Measurements from ENCODE around the gene METTL14.

DNA sequence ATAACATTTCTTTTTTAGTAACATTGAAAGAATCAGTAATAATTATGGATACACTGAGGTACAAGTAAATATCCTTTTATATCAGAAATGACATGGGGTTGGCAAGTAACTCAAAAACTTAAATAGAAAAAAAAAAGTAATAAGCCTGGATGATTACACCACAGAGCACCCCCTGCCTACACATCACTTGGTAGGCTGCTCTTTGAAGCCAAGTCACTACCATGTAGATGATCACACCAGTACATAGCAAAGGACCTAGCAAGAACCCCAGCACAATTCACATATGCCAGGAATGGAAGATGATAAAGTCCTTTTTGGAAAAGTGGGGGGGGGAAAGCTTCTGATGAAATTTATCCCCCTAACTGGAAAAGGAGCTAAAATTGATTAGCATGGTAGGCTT lies 56.9 kb downstream of the METTL14 start:
- TF ChIP-seq, protein P1, sequence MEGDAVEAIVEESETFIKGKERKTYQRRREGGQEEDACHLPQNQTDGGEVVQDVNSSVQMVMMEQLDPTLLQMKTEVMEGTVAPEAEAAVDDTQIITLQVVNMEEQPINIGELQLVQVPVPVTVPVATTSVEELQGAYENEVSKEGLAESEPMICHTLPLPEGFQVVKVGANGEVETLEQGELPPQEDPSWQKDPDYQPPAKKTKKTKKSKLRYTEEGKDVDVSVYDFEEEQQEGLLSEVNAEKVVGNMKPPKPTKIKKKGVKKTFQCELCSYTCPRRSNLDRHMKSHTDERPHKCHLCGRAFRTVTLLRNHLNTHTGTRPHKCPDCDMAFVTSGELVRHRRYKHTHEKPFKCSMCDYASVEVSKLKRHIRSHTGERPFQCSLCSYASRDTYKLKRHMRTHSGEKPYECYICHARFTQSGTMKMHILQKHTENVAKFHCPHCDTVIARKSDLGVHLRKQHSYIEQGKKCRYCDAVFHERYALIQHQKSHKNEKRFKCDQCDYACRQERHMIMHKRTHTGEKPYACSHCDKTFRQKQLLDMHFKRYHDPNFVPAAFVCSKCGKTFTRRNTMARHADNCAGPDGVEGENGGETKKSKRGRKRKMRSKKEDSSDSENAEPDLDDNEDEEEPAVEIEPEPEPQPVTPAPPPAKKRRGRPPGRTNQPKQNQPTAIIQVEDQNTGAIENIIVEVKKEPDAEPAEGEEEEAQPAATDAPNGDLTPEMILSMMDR (IDR thresholded peaks at IDR 0.05): no peak
- TF ChIP-seq POLR2A (IDR thresholded peaks at IDR 0.05): no peak
